HCT116 (cell line): Measurements from ENCODE around the gene NOS3. TPM values are rescaled to one million over a fixed set of nuclear protein-coding genes. Genes with fewer than 3 reads are reported as not detected.

Source experiments
- ATAC-seq: fragments of 200-7000 bp; cut with Tn5 transposase; 2 replicates; pipeline ENCODE4 v1.9.1; 2020; ENCODE audit warnings: mild to moderate bottlenecking, moderate library complexity
- BruUV-seq: library from RNA; stranded (reverse); fragments of 400-500 nt; replicated peaks from 2 replicates; lab custom pipeline; 2021; lab: Mats Ljungman, UMichigan
- CTCF ChIA-PET: fragments of 300-600 bp; sonication (Branson Sonifier 250); formaldehyde crosslinking; loops from one replicate; lab custom pipeline; 2021; ENCODE audit warnings: antibody characterized with exemption; lab: Charles Lee
- POLR2A ChIA-PET: fragments of 300-600, 350-600 bp; sonication (Branson Sonifier 250); formaldehyde crosslinking; loops from one replicate; lab custom pipeline; 2021; ENCODE audit warnings: antibody characterized with exemption; lab: Charles Lee
- RAD21 ChIA-PET, 2 experiments: fragments of 300-600 bp; sonication (Branson Sonifier 250); formaldehyde crosslinking; loops; one replicate each; lab custom pipeline; 2023; ENCODE audit warnings: low total read pairs in 2 of 2; ENCODE audit not compliant: uncharacterized antibody in 2 of 2, unreplicated experiment in 2 of 2, low non-redundant PET in 1 of 2; lab: Charles Lee
- DNase-seq: peaks from one replicate; pipeline ENCODE4 v3.0.0-alpha.2; 2010; ENCODE audit warnings: low read depth, low spot score
- H2AFZ ChIP-seq: fragments of 200-600 bp; shearing (Covaris generic), sonication (generic); 2 replicates; pipeline ENCODE4 v1.6.1; 2017; ENCODE audit warnings: low read depth, mixed run types, mixed read lengths, antibody characterized with exemption, low read length; ENCODE audit not compliant: poor library complexity, severe bottlenecking
- H3K27ac ChIP-seq: 2 replicates; pipeline ENCODE4 v1.5.1; 2012; ENCODE audit warnings: low read depth, low read length
- H3K27me3 ChIP-seq: fragments of 200-600 bp; sonication (generic); 2 replicates; pipeline ENCODE4 v1.6.1; 2016; ENCODE audit warnings: mixed run types, low read length, mixed read lengths; ENCODE audit not compliant: insufficient read depth
- H3K36me3 ChIP-seq, 2 experiments: fragments of 200-500 bp in 1 of 2; fragments of 200-600 bp in 1 of 2; sonication (Bioruptor generic) in 1 of 2; sonication (generic) in 1 of 2; 2 replicates each; pipeline versions ENCODE4 v1.5.1 to v1.6.1; 2014 to 2016; ENCODE audit warnings: low read length in 2 of 2, inconsistent platforms in 1 of 2, mixed read lengths in 1 of 2, mixed run types in 1 of 2; ENCODE audit not compliant: insufficient read depth in 2 of 2, control insufficient read depth in 1 of 2
- H3K4me1 ChIP-seq, 2 experiments: fragments of 200-600 bp in 1 of 2; sonication (generic) in 1 of 2; 2 replicates each; pipeline versions ENCODE4 v1.5.1 to v1.6.1; 2012 to 2017; ENCODE audit warnings: low read length in 2 of 2, inconsistent platforms in 1 of 2, mild to moderate bottlenecking in 1 of 2, mixed read lengths in 1 of 2, mixed run types in 1 of 2, moderate library complexity in 1 of 2; ENCODE audit not compliant: insufficient read depth in 2 of 2, control insufficient read depth in 1 of 2
- H3K4me2 ChIP-seq: fragments of 200-600 bp; sonication (generic); 2 replicates; pipeline ENCODE4 v1.6.1; 2017; ENCODE audit warnings: mixed run types, low read length, mixed read lengths
- H3K4me3 ChIP-seq, 2 experiments: fragments of 200-600 bp in 1 of 2; sonication (generic) in 1 of 2; replicated peaks in 1 of 2; 2 replicates each; pipeline ENCODE4 v1.5.1; 2011 to 2016; ENCODE audit warnings: low read length in 2 of 2, control low read depth in 1 of 2, low read depth in 1 of 2, mild to moderate bottlenecking in 1 of 2, mixed read lengths in 1 of 2, mixed run types in 1 of 2
- H3K79me2 ChIP-seq: fragments of 200-600 bp; sonication (generic); 2 replicates; pipeline ENCODE4 v1.6.1; 2017; ENCODE audit warnings: mild to moderate bottlenecking, mixed run types, low read length, moderate library complexity, mixed read lengths; ENCODE audit not compliant: insufficient read depth
- H3K9ac ChIP-seq: fragments of 200-600 bp; sonication (generic); 2 replicates; pipeline ENCODE4 v1.6.1; 2016; ENCODE audit warnings: low read length, mixed read lengths
- H3K9me2 ChIP-seq: fragments of 200-600 bp; sonication (generic), shearing (Covaris generic); 2 replicates; pipeline ENCODE4 v1.6.1; 2017; ENCODE audit warnings: mixed run types, mild to moderate bottlenecking, moderate library complexity; ENCODE audit not compliant: insufficient read depth
- H3K9me3 ChIP-seq, 2 experiments: fragments of 200-500 bp in 1 of 2; fragments of 200-600 bp in 1 of 2; sonication (Bioruptor generic) in 1 of 2; sonication (generic) in 1 of 2; 2 replicates each; pipeline ENCODE4 v1.6.1; 2014 to 2017; ENCODE audit warnings: low read length in 2 of 2, mixed read lengths in 2 of 2, inconsistent platforms in 1 of 2, low read depth in 1 of 2, mild to moderate bottlenecking in 1 of 2, mixed run types in 1 of 2, moderate library complexity in 1 of 2; ENCODE audit not compliant: control insufficient read depth in 1 of 2, insufficient read depth in 1 of 2
- H4K20me1 ChIP-seq: fragments of 200-600 bp; sonication (generic), shearing (Covaris generic); 2 replicates; pipeline ENCODE4 v1.6.1; 2017; ENCODE audit warnings: mixed run types, mild to moderate bottlenecking, moderate library complexity; ENCODE audit not compliant: insufficient read depth
- ATF3 ChIP-seq: IDR thresholded peaks from 2 replicates; pipeline ENCODE4 v1.6.1; 2012
- CBX3 ChIP-seq: IDR thresholded peaks from 2 replicates; pipeline ENCODE4 v1.6.1; 2012; ENCODE audit warnings: low read depth
- CEBPB ChIP-seq: IDR thresholded peaks from 2 replicates; pipeline ENCODE4 v1.6.1; 2012; ENCODE audit warnings: low read depth
- EGR1 ChIP-seq: IDR thresholded peaks from 2 replicates; pipeline ENCODE4 v1.6.1; 2012; ENCODE audit warnings: low read depth
- ELF1 ChIP-seq: IDR thresholded peaks from 2 replicates; pipeline ENCODE4 v1.6.1; 2012; ENCODE audit warnings: low read depth, borderline replicate concordance
- EZH2 ChIP-seq: fragments of 200-600 bp; sonication (generic); IDR thresholded peaks from 2 replicates; pipeline ENCODE4 v1.6.1; 2017; ENCODE audit warnings: antibody characterized with exemption, mixed run types
- EZH2phosphoT487 ChIP-seq: fragments of 200-600 bp; IDR thresholded peaks from 2 replicates; pipeline ENCODE4 v1.6.1; 2018; ENCODE audit warnings: antibody characterized with exemption, borderline replicate concordance
- JUND ChIP-seq: IDR thresholded peaks from 2 replicates; pipeline ENCODE4 v1.6.1; 2012
- MAX ChIP-seq: IDR thresholded peaks from 2 replicates; pipeline ENCODE4 v1.6.1; 2012
- POLR2A ChIP-seq: IDR thresholded peaks from 2 replicates; pipeline ENCODE4 v1.7.0; 2011; ENCODE audit warnings: borderline replicate concordance; ENCODE audit not compliant: insufficient read depth, insufficient read length; ENCODE audit errors: extremely low read depth
- POLR2AphosphoS5 ChIP-seq: IDR thresholded peaks from 2 replicates; pipeline ENCODE4 v1.6.1; 2011; ENCODE audit warnings: mild to moderate bottlenecking, low read depth, low read length, moderate library complexity
- SIN3A ChIP-seq: IDR thresholded peaks from 2 replicates; pipeline ENCODE4 v1.6.1; 2012; ENCODE audit warnings: low read depth
- TCF7L2 ChIP-seq: IDR thresholded peaks from 2 replicates; pipeline ENCODE4 v1.7.0; 2011; ENCODE audit warnings: borderline replicate concordance, inconsistent platforms; ENCODE audit not compliant: insufficient read depth, insufficient read length; ENCODE audit errors: extremely low read depth
- ZFX ChIP-seq: fragments of 450-650 bp; IDR thresholded peaks from 2 replicates; pipeline ENCODE4 v1.6.1; 2017
- ZNF274 ChIP-seq: fragments of 200-500 bp; sonication (Bioruptor generic); IDR thresholded peaks from 2 replicates; pipeline ENCODE4 v1.6.1; 2014; ENCODE audit warnings: mild to moderate bottlenecking, low read depth, low read length, inconsistent platforms
- intact Hi-C: fragments of 100-400 bp; cut with micrococcal nuclease; formaldehyde crosslinking; loops from 2 replicates; pipeline ENCODE4 v1.10.0; 2022
- total RNA-seq: library from RNA; stranded (reverse); gene quantifications from one replicate; pipeline ENCODE4 v1.2.1, GENCODE V29; 2021; ENCODE audit not compliant: unreplicated experiment
- TF ChIP-seq, protein P1 (sequence below), 3 experiments: fragments of 200-600 bp in 1 of 3; sonication (generic) in 1 of 3; IDR thresholded peaks in 2 of 3; conservative IDR thresholded peaks in 1 of 3; 2 replicates each; pipeline ENCODE4 v1.5.1; 2012 to 2017; ENCODE audit warnings: low read depth in 2 of 3, low read length in 2 of 3, antibody characterized with exemption in 1 of 3, borderline replicate concordance in 1 of 3, control low read depth in 1 of 3, mild to moderate bottlenecking in 1 of 3, mixed read lengths in 1 of 3, mixed run types in 1 of 3, moderate library complexity in 1 of 3; ENCODE audit not compliant: insufficient read depth in 1 of 3

NOS3 gene
- total RNA-seq, 1 experiment from 2014 or later = 35.8 TPM

DNA sequence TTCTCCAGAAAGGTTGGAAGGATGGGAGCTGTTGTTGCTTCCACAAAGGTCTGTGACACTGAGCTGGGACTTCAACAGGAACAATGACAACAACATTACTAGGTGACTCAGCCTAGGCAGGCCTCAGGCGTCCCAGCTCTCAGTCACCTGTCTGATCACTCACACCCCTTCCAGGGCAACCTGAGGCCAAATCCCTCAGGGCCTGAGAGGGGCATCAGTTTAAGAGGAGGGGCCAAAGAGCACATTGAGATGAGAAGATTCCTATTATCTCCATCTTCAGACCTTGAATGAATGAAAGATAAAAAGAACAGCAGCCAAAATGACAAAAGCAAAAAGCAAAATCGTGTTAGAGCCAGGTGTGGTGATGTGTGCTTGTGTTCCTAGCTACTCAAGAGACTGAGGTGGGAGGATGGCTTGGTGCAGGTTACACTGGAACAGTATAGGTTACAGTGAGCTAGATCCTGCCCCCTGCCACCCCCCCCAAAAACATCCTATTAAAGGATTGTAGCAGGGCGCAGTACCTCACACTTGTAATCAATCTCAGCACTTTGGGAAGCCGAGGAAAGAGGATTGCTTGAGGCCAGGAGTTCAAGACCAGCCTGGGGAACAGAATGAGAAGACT is 33.7 kb downstream of the NOS3 start, which contains the start of gene ATG9B:
TSS of gene ATG9B (minus strand) at position 60 of the 622 bp plus-strand sequence. CDS start 71 bp downstream, outside the sequence.
- Histone ChIP-seq H4K20me1 (no peaks in the 10 kb centered on the region), H2AFZ (no peak within 1 kb of the TSS), H3K27ac (no peak within 1 kb of the TSS), H3K4me1 (peaks cover 6 to 52% of the 10 kb centered on the region in 2 experiments), H3K9ac (peak within 1 kb of the TSS; percentile 42), H3K4me3 (peak within 1 kb of the TSS in 1 of 2 experiments; percentile 8; a peak in 1 of 4 replicates), H3K4me2 (peak within 1 kb of the TSS; percentile 57), H3K36me3 (no peaks in the 10 kb centered on the region), H3K9me3 (no peaks in the 10 kb centered on the region), H3K9me2 (no peaks in the 10 kb centered on the region), H3K27me3 (no peaks in the 10 kb centered on the region), H3K79me2 (peaks cover under 1% of the 10 kb centered on the region)
- no TSS peak for BruUV-seq
- intact Hi-C loops = loop anchor here (5.0 kb wide), 1 partner anchor 88 kb away; no protein-coding TSS in a partner anchor
- ChIA-PET RAD21 (interaction anchor here (0.6 to 0.9 kb wide), 2 partner anchors 62 to 123 kb away, joined by 3 read pairs; no protein-coding TSS in a partner anchor), CTCF (interaction anchor here (1.0 to 2.5 kb wide), 4 partner anchors 12 to 87 kb away, joined by 3 to 7 read pairs (median 6); no protein-coding TSS in a partner anchor), POLR2A (interaction anchor here (0.9 kb wide), 1 partner anchor 16 kb away, joined by 3 read pairs; no protein-coding TSS in a partner anchor)
- ATAC-seq (no peak), DNase-seq (no peak)
- 0 out of 2 replicates have a peak, but pooled peaks have one; percentile 15 for TF ChIP-seq POLR2AphosphoS5
- TF ChIP-seq ZNF274 = no peak
- TF ChIP-seq SIN3A = no peak
- TF ChIP-seq CBX3 = no peak
- no peak for TF ChIP-seq POLR2A

DNA sequence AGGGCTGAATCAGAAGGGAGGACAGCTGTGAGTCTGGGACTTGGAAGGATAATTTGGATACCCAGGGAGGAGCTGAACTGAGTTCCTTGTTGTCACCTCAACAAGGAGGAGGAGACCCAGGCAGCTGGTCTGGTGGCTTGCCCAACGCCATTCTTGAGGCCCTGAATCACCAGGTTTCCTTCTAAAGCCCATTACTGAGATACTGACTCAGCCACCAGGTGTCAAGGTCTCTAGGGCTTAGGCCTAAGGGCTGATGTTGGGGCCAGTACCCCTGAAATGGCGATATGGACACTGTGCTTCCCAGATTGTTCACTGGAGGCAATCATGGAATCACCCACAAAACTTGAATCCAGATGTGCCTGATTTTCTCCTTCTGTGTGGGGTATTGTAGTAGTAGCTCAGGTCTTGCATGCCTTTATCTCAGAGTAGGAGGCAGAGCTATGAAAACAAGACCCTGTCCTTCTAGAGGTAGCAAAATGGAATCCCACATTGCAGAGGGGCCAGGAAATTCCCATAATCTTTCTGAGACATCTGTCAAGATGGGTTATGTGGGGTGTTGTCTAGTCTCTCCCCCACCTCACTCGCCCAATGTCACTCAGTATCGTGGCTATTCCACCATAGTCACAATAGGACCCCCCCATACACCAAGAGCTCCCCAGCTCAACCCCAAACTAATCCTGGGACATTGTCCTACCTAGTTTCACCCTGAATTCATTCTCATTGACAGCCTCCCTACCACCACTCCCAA is 35.3 kb downstream of the NOS3 start:
- Histone ChIP-seq H3K9ac (0 out of 2 replicates have a peak overlapping the region, but pooled peaks have one; percentile 19), H4K20me1 (no peaks in the 10 kb centered on the region), H3K27me3 (no peaks in the 10 kb centered on the region), H3K9me3 (no peaks in the 10 kb centered on the region), H3K79me2 (peaks cover 6% of the 10 kb centered on the region), H3K9me2 (no peaks in the 10 kb centered on the region), H3K4me3 (no peak overlapping the region), H3K4me2 (peak overlapping the region; percentile 80), H2AFZ (peak overlapping the region; percentile 2), H3K36me3 (no peaks in the 10 kb centered on the region), H3K4me1 (peaks cover 6 to 54% of the 10 kb centered on the region in 2 experiments), H3K27ac (no peak overlapping the region)
- ChIA-PET RAD21 (no interaction called here), CTCF (interaction anchor here (2.2 to 2.5 kb wide), 2 partner anchors 14 to 17 kb away, joined by 7 read pairs; no protein-coding TSS in a partner anchor), POLR2A (interaction anchor here (1.1 kb wide), 1 partner anchor 36 kb away, joined by 3 read pairs; no protein-coding TSS in a partner anchor)
- ATAC-seq = no peak
- no peak for DNase-seq
- intact Hi-C loops = loop anchor here (5.0 kb wide), 1 partner anchor 86 kb away; no protein-coding TSS in a partner anchor
- BruUV-seq = no TSS peak
- TF ChIP-seq MAX (no peak), JUND (no peak), CEBPB (no peak), TCF7L2 (no peak), ELF1 (no peak), EZH2phosphoT487 (no peak), EGR1 (no peak), ATF3 (no peak), ZFX (no peak), EZH2 (no peak), ZNF274 (no peak), SIN3A (no peak)
- TF ChIP-seq, protein P1, sequence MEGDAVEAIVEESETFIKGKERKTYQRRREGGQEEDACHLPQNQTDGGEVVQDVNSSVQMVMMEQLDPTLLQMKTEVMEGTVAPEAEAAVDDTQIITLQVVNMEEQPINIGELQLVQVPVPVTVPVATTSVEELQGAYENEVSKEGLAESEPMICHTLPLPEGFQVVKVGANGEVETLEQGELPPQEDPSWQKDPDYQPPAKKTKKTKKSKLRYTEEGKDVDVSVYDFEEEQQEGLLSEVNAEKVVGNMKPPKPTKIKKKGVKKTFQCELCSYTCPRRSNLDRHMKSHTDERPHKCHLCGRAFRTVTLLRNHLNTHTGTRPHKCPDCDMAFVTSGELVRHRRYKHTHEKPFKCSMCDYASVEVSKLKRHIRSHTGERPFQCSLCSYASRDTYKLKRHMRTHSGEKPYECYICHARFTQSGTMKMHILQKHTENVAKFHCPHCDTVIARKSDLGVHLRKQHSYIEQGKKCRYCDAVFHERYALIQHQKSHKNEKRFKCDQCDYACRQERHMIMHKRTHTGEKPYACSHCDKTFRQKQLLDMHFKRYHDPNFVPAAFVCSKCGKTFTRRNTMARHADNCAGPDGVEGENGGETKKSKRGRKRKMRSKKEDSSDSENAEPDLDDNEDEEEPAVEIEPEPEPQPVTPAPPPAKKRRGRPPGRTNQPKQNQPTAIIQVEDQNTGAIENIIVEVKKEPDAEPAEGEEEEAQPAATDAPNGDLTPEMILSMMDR (IDR thresholded peaks at IDR 0.05 in 2 of 3, conservative IDR thresholded peaks at IDR 0.05 in 1 of 3; ENCODE audit: borderline replicate concordance in 1 of 3, insufficient read depth in 1 of 3, low read depth in 2 of 3, low read length in 2 of 3) = no peak
